GM19455 (cell line): ENCODE measurements around the gene NUS1.
"Not testable (repeated sequence)": the region's sequence is repeated elsewhere in the genome, so short reads cannot be mapped to it uniquely, and the experiment has no call there.

ENCODE experiments used
- ATAC-seq: cut with Tn5 transposase; IDR thresholded peaks from one replicate; pipeline ENCODE4 v1.9.1; 2021; ENCODE audit not compliant: unreplicated experiment

Gene NUS1

DNA sequence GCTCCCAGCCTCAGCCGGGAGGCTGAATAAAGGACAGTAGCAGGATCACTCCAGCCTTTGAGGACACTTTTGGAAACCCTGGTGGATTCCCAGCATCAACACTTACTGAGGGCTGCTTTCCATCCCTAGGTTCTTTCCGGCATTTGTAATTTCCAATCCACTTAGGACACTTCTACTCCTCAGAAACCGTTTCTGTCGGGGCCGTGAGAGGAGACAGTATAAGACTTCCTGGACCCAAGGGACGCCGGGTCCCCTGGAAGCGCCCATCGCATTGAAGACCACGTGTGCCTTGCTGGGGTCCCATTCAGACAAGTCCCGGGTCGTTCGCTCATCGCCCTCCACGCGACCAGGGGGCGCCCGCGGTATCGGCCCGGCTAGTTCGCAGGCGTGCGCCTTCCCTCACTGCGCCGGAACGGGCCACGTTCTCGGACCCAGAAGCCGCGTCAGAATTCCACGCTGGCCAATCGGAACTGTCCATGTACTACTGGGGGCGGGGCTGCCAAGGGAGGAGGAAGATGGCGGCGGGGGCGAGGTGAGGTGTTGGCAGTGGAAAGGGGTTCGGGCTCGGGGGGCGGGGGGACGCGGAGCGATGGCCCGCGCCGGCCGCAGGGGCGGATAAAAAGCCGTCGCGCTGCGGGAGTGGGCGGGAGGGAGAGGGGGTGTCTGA is at the start of gene NUS1:
Gene NUS1 (plus strand): TSS at position 479 of the 667 bp plus-strand sequence. CDS start 202 bp downstream, outside the sequence.
- peak; percentile 96 for ATAC-seq

DNA sequence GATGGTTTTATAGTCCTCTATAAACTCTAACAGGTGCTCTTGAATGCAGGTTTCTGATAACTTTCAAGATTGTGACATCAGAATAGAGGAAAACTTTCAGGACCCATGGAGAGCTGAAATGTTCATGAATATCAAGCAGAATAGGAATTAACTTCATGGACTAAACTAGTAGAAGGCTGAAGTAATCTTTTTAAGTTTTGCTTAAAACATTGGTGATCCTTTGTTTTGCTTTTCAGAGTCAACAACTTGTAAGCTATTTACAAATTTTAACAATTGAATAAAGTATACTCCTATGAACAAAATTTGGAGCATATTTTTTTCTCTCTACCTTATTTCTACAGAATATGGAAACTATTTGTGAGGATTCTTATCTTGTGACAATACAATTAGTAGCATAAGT is 47.7 kb upstream of the NUS1 start:
- ATAC-seq = no peak

DNA sequence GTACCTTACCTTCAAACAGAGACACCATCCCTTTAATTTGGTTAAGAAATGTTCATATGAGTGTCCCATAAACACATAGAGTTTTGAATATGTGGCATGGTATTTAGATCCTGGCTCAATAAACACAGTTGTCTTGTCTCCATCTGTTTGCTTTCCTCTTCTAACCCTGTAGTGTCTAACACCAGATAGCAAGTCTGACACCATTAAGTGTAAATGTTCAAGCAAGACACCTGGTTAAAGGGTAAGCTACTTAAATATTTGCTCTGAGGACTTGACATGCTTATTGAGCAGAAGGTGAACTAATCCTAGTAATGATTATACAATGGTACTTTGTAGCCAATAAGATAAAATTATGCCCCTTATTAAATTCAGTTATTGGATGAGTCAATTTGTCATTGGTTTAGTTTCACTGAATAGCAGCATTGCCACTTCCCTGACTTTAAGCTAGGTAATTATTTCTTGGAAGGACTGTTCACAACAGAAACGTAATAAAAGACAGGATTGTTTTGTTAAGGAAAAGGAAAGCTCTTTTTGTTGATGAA is 46.1 kb upstream of the NUS1 start:
- no peak for ATAC-seq

DNA sequence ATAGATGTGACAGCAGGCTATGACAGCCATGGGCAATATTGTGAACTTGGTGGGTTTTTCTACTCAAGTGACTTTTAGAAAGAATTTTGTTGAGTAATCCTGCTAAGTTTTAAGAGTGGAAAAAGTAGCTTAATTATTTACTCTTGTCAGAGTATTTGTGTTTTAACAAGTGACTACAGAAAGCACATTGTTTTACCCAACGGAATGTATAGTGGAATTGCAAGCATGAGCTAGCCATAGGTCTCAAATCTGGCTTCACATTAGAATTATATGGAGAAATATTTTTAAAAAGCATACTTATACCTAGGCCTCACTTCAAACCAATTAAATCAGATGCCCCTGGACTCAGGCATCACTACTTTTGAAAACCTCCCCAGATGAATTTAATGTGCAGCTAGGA is 37.5 kb upstream of the NUS1 start:
- no peak for ATAC-seq

DNA sequence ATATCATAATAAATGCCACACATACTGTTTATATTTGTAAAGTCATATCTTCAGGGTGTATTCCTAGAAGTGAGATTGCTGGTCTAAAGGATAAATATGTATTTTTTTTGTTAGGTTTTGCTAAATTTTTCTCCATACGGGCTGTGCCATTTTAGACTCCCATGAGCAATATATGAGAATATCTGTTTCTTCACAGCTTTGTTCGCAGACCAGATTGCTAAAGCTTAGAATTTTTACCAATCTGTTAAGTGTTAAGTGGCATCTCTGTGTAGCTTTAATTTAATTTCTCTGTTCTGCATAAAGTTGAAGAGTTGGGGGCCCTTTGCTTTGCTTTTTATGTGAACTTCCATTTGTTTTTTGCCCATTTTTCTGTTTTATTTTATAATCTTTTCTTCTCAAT is 32.3 kb upstream of the NUS1 start:
- no peak for ATAC-seq

DNA sequence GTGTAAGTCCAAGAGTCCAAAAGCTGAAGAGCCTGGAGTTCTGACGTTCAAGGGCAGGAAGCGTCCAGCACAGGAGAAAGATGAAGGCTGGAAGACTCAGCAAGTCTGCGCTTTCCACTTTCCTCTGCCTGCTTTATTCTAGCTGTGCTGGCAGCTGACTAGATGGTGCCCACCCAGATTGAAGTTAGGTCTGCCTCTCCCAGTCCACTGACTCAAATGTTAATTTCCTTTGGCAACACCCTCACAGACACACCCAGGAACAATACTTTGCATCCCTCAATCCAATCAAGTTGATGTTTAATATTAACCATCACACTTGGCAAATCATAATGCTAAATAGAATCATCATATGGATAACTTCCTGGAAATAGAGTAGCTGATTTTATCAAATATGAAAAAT is 23.3 kb upstream of the NUS1 start:
- ATAC-seq = not testable (repeated sequence)

DNA sequence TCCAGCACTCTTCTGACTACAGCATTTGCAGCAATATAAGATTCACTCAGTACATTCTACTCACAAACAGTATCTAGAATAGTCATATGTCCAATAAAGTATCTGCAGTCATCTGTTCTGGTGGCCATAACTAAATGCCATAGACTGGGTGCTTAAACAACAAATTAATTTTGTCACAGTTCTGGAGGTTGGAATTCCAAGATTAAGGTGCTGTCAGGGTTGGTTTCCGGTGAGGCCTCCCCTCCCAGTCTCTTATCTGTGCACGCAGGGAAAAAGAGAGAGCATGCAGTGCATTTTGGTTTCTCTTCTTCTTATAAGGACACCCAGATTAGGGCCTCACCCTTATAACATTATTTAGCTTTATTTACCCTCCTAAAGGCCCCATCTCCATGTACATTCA is 21.3 kb upstream of the NUS1 start:
- ATAC-seq = no peak

DNA sequence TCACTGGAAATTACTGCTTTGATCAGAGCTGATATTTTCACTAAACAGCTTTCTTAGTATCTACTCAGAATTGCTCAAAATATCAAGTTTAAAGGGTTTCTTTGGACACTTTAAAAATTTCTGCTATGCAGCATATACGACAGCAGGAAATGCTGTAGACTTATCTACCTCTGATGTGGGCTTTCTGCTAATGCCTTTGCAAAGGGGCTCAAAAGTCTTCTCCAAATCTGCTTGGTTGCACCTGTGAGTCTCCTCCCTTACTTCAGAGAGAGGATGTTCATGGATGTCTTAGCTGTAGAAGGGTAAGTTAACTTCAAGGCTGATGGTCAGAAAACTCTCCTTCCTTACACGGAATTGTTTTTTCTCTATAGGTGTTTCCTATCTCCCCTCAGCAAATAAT is 19.9 kb upstream of the NUS1 start:
- ATAC-seq = no peak

DNA sequence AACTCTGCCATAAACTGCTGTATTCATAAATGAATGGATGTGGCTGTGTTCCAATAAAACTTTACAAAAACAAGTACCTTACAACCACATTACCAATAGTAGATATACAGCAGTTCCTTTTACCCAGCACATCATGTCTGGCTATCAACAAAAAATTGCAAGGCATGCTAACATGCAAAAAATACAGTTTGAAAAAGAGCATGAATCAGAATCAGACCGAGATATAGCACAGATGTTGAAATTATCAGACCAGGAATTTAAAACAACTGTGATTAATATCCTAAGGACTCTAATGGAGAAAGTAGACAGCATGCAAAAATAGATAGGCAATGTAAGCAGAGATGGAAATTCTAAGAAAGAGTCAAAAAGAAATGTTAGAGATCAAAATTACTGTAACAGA is 8.4 kb upstream of the NUS1 start:
- ATAC-seq = no peak

DNA sequence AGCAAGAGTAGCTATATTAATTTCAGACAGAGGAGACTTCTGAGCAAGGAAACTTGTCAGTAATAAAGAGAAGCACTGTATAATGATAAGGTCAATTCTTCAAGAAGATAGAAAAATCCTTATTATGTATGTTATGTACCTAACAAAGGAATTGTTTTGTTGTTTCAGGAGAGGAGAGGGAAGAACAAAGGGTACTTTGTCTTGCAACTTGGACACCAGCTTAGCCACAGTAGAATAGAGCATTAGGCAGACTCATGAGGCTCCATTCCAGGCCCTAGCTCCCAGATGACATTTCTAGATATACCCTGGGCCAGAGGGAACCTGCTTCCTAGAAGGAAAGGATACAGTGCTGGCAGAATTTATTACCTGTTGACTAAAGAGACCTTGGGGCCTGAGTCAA is 6.5 kb upstream of the NUS1 start:
- no peak for ATAC-seq

DNA sequence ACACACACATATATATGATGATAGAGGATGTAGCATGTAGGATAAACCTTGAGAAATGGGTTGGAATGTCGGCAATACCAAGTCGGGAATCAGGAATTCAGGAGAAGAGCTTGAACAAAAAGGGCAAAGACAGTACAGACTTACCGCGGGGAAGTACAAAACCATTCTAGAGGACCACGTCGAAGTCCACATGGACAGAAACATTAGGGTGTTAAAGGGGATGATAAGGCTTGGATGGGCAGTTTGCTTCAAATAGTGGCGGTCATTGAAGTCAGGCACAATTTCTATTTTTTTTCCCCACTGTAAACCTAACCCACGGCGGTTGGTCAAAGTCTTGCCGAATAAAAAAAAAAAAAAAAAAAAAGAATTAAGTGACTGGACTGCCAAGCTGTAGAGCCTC is 766 bp upstream of the NUS1 start:
- no peak for ATAC-seq

DNA sequence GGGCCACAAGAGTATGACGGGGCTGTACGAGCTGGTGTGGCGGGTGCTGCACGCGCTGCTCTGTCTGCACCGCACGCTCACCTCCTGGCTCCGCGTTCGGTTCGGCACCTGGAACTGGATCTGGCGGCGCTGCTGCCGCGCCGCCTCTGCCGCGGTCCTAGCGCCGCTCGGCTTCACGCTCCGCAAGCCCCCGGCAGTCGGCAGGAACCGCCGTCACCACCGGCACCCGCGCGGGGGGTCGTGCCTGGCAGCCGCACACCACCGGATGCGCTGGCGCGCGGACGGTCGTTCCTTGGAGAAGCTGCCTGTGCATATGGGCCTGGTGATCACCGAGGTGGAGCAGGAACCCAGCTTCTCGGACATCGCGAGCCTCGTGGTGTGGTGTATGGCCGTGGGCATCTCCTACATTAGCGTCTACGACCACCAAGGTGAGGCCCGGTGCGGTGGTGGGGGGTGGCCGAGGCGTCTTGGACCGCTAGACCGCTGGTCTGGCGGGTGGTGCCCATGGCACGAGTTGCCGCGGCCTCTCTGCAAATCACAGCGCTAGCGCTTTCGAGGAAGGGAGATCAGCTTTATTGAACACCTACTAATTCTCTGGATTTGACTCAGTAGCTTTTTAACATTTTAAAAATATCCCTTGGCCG is 511 bp downstream of the NUS1 start:
- peak; percentile 30 for ATAC-seq

DNA sequence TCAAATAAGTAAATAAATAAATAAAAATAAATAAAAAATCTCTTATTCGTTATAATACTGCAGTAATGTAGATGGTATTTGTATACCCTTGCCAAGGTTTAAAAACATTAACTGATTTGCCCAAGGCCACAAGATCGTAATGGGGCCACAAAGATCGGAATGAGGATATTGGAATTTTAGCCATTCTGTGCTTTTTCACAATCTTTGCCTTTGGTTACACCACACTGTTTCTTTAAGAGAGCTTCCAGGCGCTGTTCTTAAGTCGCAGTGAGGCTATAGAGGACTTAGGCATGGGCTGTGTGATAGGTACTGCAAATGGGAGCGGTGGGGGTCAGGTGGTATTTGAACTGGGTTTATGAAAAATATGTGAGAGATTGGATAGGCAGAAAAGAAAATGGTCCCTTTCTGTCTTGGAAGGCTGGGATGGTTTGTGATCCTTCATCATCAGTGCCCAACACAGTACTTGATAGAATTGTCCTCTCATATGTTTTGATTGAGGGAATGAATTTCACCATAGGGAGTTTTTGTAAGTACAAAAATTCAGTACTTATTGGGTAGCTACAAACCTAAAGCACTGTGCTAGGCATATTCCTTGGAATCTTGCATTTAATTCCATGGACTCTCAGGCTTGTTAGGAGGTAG is 1.4 kb downstream of the NUS1 start:
- no peak for ATAC-seq

DNA sequence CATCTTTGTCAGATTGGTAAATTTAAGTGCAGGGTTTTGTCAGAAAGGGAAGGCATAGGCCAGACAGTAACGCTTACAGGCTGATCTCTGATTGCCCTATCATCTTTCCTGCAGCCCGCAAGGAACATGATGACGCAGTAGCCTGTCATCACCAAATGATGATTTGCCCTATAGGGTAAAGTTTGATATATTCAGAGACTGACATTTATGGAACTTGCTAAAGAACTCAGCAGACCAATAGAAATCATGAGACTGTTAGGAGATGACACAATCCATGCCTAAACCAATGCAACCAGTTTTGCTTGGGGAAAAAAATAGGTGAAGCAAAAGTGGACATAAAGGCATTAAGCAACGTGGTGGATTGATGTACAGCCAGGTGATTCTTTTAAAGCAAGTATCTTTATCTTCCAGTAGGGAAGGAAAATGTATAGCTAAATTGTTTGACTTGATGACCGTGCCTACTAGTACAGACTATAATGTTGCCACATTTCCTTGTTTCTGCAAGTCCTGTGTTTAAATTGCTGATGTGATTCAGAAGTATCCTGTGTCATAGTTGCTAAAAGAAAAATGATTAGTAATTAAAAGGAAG is 2.4 kb downstream of the NUS1 start:
- ATAC-seq = no peak

DNA sequence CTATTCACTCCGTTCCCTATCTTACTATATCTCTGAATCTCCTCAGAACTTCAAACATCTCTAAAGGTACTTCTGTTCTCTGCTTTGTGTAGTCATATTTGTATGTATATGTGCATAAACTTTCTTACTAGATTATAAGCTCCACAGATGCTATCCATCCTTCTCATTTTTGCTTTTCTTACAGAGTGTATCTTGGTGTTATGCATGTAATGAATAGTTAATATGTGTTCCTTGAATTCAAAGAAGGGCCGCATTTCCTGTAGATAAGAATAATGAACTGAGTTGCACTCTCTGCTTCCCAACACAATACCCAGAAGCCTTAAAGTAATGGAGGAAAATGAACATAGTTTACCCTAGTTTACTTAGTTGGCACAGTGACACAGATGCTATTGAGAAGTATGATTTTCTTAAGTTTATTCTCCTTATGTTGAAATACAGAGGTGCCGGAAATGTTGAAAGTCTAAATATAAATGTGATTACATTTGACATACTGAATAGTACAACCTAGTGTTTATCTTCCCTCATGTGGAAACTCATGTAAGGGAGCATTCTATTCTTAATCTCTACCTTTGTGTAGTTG is 6.0 kb downstream of the NUS1 start:
- ATAC-seq = no peak

DNA sequence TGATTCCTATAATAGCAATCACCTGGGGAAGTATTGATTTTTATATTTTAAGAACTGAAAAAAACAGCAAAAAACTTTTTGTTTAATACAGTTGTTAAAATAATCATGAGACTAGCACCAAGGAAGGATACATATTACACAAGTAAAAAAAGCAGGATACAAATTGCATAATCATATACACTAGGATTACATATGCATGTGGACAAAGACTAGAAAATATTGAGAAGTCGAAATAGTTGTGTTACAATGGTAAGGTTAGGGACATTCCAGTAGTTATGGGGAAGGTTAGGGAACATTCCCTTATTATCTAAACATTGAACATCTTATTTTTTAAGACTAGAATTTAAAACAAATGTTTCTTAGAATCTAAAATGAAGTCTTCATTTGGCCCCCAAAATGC is 9.5 kb downstream of the NUS1 start:
- no peak for ATAC-seq

DNA sequence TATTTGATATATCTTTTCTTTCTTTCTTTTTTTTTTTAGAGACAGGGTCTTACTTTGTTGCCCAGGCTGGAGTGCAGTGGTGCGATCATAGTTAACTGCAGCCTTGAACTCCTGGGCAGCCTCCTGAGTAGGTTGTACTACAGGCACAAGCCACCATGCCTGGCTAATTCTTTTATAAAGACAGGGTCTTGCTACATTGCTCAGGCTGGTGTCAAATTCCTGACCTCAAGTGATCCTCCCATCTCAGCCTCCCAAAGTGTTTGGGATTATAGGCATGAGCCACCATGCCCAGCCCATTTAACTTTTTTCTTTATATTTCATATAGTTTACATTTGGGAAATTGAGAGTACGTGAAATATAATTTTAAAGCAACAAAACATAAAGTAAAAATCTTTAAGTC is 10.1 kb downstream of the NUS1 start:
- ATAC-seq = no peak

DNA sequence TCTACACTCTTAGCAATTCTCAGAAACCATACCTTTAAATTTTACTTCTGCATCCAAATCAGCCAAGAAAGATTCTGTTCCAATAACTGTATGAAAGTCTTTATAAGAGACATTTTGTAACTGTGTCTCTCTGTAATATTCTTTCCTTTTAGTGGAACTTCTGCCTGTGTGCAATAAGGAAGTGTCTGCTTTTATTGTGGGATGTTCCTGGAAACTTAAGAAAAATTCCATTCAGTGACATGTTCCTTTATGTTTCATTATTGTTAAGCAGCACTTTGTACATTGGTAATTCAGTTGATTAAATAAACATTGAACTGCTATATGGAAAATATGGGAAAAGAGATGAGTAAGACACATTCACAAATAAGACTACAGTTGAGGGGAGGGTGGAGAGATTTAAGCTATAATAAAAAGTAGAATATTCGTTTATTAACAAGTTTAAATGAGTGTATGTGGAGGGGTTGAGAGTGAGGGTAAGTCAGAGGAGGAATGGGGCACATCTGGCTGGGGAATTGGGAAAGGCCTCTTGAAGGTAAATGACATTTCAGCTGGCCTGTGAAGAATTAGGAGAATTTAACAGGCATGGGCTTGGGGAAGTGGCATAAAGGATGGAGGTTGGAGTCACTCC is 11.9 kb downstream of the NUS1 start:
- no peak for ATAC-seq

DNA sequence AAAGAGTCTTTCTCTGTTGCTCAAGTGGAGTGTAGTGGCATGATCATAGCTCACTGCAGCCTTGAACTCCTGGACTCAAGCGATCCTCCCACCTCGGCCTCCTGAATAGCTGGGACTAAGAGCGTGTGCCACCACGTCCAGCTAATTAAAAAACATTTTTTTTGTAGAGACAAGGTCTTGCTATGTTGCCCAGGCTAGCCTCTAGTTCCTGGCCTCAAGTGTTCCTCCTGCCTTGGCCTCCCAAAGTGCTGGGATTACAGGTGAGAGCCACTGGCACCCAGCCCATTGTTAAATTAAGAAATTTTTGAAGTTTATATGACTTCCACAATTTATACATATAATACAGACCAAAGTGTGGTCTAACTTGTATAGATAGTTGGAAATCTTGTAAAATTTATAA is 14.3 kb downstream of the NUS1 start:
- ATAC-seq = not testable (repeated sequence)

DNA sequence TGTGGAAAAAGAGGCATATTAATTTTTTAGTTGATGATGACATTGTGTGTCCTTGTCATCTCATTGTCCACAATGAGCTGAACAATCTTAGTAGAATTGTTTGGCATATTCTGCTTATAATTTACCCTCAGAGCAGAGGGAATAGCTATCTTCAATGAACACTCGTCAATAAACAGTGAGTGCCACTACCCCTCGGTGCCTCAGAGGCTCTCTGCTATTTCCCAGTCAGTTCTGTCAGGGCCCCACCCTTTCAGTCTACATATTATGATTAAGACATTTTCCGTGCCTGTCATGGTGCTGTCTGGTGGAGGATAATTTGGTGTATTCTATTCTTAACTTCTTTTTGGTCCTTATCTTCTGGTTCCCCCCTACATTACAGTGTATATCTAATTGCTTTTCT is 31.2 kb downstream of the NUS1 start:
- no peak for ATAC-seq

DNA sequence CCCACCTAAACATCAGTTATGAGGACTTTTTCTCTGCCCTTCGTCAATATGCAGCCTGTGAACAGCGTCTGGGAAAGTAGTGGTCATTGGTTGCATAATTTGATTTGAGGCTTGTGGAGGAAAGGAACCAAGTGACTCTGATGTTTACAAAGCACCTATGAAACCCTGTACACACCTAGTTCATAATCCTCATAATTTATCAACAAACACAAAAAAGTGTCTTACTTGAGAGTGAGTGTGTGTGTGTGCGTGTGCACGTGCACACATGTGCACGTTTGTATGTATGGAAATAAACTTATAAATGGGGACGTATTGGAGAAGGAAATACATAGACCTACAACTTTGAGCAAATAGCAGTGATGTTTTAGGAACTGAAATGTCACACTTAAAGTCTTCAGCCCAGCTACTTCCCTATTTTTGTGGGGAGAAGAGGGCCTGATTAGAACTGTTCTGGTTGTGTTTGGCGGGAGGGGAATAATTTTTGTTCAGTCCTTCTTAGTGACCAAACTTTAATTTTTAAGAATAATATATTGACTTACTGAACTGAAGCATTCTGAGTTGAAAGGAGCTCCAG is 31.8 kb downstream of the NUS1 start:
- ATAC-seq = not testable (repeated sequence)
